ENCODE results near the gene OR1S1.

DNA sequence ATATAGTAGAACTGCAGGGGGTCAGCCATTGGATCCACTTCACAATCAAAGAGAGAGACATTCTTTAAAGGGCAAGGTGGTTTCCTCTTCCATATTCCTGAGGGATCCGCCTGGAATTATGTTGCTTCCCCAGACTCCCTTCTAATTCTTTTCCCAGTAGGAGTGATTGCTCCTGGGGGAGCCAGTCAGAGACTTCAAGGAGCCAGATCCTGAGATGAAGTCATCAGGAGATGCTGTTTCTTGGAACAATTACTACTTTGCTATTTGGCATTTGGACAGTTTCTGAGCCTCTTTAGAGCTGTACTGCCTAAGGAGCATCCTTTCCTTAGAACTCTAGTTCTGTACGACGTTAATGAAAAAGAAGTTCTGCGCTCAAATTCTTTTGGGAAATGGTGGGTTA is 25.6 kb upstream of the OR1S1 start:
- TF ChIP-seq FOXM1 (IDR thresholded peaks at IDR 0.05; ENCODE audit: low read depth): no peak
- no peak for TF ChIP-seq MAX (IDR thresholded peaks at IDR 0.05; ENCODE audit: low read depth)
- TF ChIP-seq POLR2AphosphoS5 (IDR thresholded peaks at IDR 0.05; ENCODE audit: low read depth, low read length): no peak
- TF ChIP-seq, protein P1, sequence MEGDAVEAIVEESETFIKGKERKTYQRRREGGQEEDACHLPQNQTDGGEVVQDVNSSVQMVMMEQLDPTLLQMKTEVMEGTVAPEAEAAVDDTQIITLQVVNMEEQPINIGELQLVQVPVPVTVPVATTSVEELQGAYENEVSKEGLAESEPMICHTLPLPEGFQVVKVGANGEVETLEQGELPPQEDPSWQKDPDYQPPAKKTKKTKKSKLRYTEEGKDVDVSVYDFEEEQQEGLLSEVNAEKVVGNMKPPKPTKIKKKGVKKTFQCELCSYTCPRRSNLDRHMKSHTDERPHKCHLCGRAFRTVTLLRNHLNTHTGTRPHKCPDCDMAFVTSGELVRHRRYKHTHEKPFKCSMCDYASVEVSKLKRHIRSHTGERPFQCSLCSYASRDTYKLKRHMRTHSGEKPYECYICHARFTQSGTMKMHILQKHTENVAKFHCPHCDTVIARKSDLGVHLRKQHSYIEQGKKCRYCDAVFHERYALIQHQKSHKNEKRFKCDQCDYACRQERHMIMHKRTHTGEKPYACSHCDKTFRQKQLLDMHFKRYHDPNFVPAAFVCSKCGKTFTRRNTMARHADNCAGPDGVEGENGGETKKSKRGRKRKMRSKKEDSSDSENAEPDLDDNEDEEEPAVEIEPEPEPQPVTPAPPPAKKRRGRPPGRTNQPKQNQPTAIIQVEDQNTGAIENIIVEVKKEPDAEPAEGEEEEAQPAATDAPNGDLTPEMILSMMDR (IDR thresholded peaks at IDR 0.05): no peak
- TF ChIP-seq, protein P2, sequence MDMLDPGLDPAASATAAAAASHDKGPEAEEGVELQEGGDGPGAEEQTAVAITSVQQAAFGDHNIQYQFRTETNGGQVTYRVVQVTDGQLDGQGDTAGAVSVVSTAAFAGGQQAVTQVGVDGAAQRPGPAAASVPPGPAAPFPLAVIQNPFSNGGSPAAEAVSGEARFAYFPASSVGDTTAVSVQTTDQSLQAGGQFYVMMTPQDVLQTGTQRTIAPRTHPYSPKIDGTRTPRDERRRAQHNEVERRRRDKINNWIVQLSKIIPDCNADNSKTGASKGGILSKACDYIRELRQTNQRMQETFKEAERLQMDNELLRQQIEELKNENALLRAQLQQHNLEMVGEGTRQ (IDR thresholded peaks at IDR 0.05; ENCODE audit: borderline replicate concordance, low read depth, low read length): no peak
- no peak for TF ChIP-seq TAF1 (IDR thresholded peaks at IDR 0.05; ENCODE audit: borderline replicate concordance, low read depth, low read length)
- TF ChIP-seq TCF12 (IDR thresholded peaks at IDR 0.05): no peak
- TF ChIP-seq, protein P3, sequence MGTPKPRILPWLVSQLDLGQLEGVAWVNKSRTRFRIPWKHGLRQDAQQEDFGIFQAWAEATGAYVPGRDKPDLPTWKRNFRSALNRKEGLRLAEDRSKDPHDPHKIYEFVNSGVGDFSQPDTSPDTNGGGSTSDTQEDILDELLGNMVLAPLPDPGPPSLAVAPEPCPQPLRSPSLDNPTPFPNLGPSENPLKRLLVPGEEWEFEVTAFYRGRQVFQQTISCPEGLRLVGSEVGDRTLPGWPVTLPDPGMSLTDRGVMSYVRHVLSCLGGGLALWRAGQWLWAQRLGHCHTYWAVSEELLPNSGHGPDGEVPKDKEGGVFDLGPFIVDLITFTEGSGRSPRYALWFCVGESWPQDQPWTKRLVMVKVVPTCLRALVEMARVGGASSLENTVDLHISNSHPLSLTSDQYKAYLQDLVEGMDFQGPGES (IDR thresholded peaks at IDR 0.05; ENCODE audit: low read depth, low read length): no peak
- no peak for TF ChIP-seq EP300 (IDR thresholded peaks at IDR 0.05; ENCODE audit: borderline replicate concordance in 1 of 2, low read depth in 1 of 2, low read length in 1 of 2)
- no peak for TF ChIP-seq PBX3 (IDR thresholded peaks at IDR 0.05)
- no peak for TF ChIP-seq SMC3 (IDR thresholded peaks at IDR 0.05; ENCODE audit: low read depth, low read length)
- TF ChIP-seq, protein P4, sequence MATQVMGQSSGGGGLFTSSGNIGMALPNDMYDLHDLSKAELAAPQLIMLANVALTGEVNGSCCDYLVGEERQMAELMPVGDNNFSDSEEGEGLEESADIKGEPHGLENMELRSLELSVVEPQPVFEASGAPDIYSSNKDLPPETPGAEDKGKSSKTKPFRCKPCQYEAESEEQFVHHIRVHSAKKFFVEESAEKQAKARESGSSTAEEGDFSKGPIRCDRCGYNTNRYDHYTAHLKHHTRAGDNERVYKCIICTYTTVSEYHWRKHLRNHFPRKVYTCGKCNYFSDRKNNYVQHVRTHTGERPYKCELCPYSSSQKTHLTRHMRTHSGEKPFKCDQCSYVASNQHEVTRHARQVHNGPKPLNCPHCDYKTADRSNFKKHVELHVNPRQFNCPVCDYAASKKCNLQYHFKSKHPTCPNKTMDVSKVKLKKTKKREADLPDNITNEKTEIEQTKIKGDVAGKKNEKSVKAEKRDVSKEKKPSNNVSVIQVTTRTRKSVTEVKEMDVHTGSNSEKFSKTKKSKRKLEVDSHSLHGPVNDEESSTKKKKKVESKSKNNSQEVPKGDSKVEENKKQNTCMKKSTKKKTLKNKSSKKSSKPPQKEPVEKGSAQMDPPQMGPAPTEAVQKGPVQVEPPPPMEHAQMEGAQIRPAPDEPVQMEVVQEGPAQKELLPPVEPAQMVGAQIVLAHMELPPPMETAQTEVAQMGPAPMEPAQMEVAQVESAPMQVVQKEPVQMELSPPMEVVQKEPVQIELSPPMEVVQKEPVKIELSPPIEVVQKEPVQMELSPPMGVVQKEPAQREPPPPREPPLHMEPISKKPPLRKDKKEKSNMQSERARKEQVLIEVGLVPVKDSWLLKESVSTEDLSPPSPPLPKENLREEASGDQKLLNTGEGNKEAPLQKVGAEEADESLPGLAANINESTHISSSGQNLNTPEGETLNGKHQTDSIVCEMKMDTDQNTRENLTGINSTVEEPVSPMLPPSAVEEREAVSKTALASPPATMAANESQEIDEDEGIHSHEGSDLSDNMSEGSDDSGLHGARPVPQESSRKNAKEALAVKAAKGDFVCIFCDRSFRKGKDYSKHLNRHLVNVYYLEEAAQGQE (IDR thresholded peaks at IDR 0.05; ENCODE audit: low read depth, low read length): no peak
- no peak for TF ChIP-seq GABPA (IDR thresholded peaks at IDR 0.05; ENCODE audit: low read depth)
